GM12873 (cell line): Measurements from ENCODE around the gene SUN3.

Experiments
- CTCF ChIP-seq: IDR thresholded peaks from 2 replicates; pipeline ENCODE4 v1.5.1; 2012; ENCODE audit warnings: low read depth, mild to moderate bottlenecking, moderate library complexity, low read length, control low read depth; ENCODE audit not compliant: insufficient read depth; ENCODE audit errors: missing control alignments

SUN3 gene

GRCh38 chr7:48058990-48059389 lies 30.1 kb upstream of the SUN3 start:
- TF ChIP-seq CTCF: no peak

- TF ChIP-seq CTCF: no peak
Observed at GRCh38 chr7:48053736-48054135, 24.8 kb upstream of the SUN3 start.

GRCh38 chr7:48052748-48053147 lies 23.8 kb upstream of the SUN3 start:
- TF ChIP-seq CTCF: no peak

GRCh38 chr7:48049850-48050249 lies 20.9 kb upstream of the SUN3 start:
- no peak for TF ChIP-seq CTCF

GRCh38 chr7:48048113-48048512 lies 19.2 kb upstream of the SUN3 start:
- no peak for TF ChIP-seq CTCF

- TF ChIP-seq CTCF: no peak
Observed at GRCh38 chr7:48046458-48046857, 17.6 kb upstream of the SUN3 start.

- TF ChIP-seq CTCF: no peak
Observed at GRCh38 chr7:48045195-48045765, 16.4 kb upstream of the SUN3 start.

GRCh38 chr7:48042636-48043035 lies 13.7 kb upstream of the SUN3 start:
- no peak for TF ChIP-seq CTCF
